BE2C (cell line): ENCODE measurements around the gene RPA1.

ENCODE experiments used
- DNase-seq: peaks from one replicate; pipeline ENCODE4 v3.0.0-alpha.2; 2020
- H3K27me3 ChIP-seq: fragments of 250-450 bp; sonication (Bioruptor Pico); 2 replicates; pipeline ENCODE4 v1.5.1; 2020; ENCODE audit warnings: mild to moderate bottlenecking
- H3K36me3 ChIP-seq: fragments of 250-450 bp; sonication (Bioruptor Pico); 2 replicates; pipeline ENCODE4 v1.5.1; 2020; ENCODE audit warnings: mild to moderate bottlenecking
- H3K4me1 ChIP-seq: fragments of 250-450 bp; sonication (Bioruptor Pico); 2 replicates; pipeline ENCODE4 v1.5.1; 2020
- H3K4me3 ChIP-seq: 2 replicates; pipeline ENCODE4 v1.5.1; 2011; ENCODE audit warnings: low read depth, low read length
- H3K9me3 ChIP-seq: fragments of 250-450 bp; sonication (Bioruptor Pico); 2 replicates; pipeline ENCODE4 v1.5.1; 2020
- CTCF ChIP-seq: IDR thresholded peaks from 2 replicates; pipeline ENCODE4 v1.5.1; 2012; ENCODE audit warnings: mild to moderate bottlenecking, low read depth, low read length

RPA1 gene

GRCh38 chr17:1934901-1935300 lies 105.1 kb downstream of the RPA1 start:
- Histone ChIP-seq H3K27me3 (no peaks in the 10 kb centered on the region), H3K36me3 (no peaks in the 10 kb centered on the region), H3K4me1 (no peaks in the 10 kb centered on the region), H3K4me3 (no peak overlapping the region), H3K9me3 (no peaks in the 10 kb centered on the region)
- no peak for TF ChIP-seq CTCF
- no peak for DNase-seq

DNA sequence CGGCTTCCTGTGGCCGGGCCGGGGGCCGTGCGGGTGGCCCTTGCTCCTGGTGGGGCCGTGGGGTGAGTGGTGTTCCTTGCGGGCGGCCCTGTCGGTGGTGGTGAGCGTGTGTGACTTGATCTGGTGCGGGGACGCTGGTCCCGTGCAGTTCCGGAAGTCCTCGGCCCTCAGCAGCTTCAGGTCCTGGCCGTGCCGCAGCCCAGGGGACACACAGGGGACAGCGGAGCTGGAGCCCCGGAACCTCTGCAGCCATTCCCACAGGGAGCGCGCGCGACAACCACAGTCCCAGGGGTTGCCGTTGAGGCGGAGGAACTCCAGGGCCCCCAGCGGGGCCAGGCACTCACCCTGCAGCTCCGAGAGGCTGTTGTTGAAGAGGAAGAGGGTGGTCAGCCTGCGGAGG lies 107.0 kb downstream of the RPA1 start:
- DNase-seq: no peak

GRCh38 chr17:1937461-1937860 lies 107.7 kb downstream of the RPA1 start:
- no peak overlapping the region for H3K4me3 ChIP-seq
- no peaks in the 10 kb centered on the region for H3K36me3 ChIP-seq
- no peak for TF ChIP-seq CTCF
- no peaks in the 10 kb centered on the region for H3K9me3 ChIP-seq
- no peak for DNase-seq
- H3K4me1 ChIP-seq: no peaks in the 10 kb centered on the region
- no peaks in the 10 kb centered on the region for H3K27me3 ChIP-seq

More for the DNA sequence above, 107.0 kb downstream of the RPA1 start:
- Histone ChIP-seq H3K4me3 (no peak overlapping the region), H3K4me1 (no peaks in the 10 kb centered on the region), H3K36me3 (no peaks in the 10 kb centered on the region), H3K9me3 (no peaks in the 10 kb centered on the region), H3K27me3 (no peaks in the 10 kb centered on the region)
- no peak for TF ChIP-seq CTCF

GRCh38 chr17:1939981-1940809 lies 110.4 kb downstream of the RPA1 start:
- Histone ChIP-seq H3K36me3 (no peaks in the 10 kb centered on the region), H3K4me3 (no peak overlapping the region), H3K9me3 (no peaks in the 10 kb centered on the region), H3K27me3 (no peaks in the 10 kb centered on the region), H3K4me1 (no peaks in the 10 kb centered on the region)
- DNase-seq: no peak
- TF ChIP-seq CTCF: no peak

DNA sequence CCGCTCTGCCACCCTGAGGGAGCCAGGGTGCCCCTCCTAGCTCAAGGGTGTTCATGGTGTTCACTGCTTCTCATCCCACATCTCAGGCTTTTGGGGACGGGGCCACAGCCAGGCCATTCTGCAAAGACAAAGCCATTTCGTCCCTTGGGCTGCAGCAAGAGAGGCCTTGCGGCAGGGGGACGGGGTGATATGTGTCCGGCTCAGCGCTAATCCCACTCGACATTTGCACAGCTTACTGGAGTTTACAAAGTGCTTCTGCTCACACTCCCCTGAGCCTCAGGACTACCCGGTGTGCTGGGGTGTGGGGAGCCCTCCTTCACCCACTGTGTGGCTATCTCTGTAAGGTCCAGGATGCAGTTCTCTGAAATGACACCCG lies 111.0 kb downstream of the RPA1 start:
- TF ChIP-seq CTCF: no peak
- H3K36me3 ChIP-seq: no peaks in the 10 kb centered on the region
- no peaks in the 10 kb centered on the region for H3K27me3 ChIP-seq
- DNase-seq: no peak
- no peaks in the 10 kb centered on the region for H3K4me1 ChIP-seq
- H3K9me3 ChIP-seq: no peaks in the 10 kb centered on the region
- no peak overlapping the region for H3K4me3 ChIP-seq

- H3K36me3 ChIP-seq: no peaks in the 10 kb centered on the region
- no peaks in the 10 kb centered on the region for H3K27me3 ChIP-seq
- H3K9me3 ChIP-seq: no peaks in the 10 kb centered on the region
- no peak overlapping the region for H3K4me3 ChIP-seq
- no peak for TF ChIP-seq CTCF
- no peak for DNase-seq
- H3K4me1 ChIP-seq: no peaks in the 10 kb centered on the region
Observed at GRCh38 chr17:1941272-1942065, 111.7 kb downstream of the RPA1 start.
